SK-N-SH (cell line): Measurements from ENCODE around the gene PDGFC.

Source experiments
- CTCF ChIP-seq: fragments of 200-600 bp; sonication (generic); IDR thresholded peaks from 2 replicates; pipeline ENCODE4 v1.6.1; 2017; ENCODE audit warnings: antibody characterized with exemption, mild to moderate bottlenecking, moderate library complexity
- EZH2phosphoT487 ChIP-seq: fragments of 200-600 bp; sonication (generic); IDR thresholded peaks from 2 replicates; pipeline ENCODE4 v1.6.1; 2017; ENCODE audit warnings: low read depth, mixed run types, mild to moderate bottlenecking, antibody characterized with exemption, moderate library complexity, borderline replicate concordance
- FOSL2 ChIP-seq: IDR thresholded peaks from 2 replicates; pipeline ENCODE4 v1.4.0; 2012; ENCODE audit warnings: low read depth, mild to moderate bottlenecking, moderate library complexity, borderline replicate concordance
- FOXM1 ChIP-seq: IDR thresholded peaks from 2 replicates; pipeline ENCODE4 v1.4.0; 2012; ENCODE audit warnings: low read depth, mild to moderate bottlenecking
- NFIC ChIP-seq: IDR thresholded peaks from 2 replicates; pipeline ENCODE4 v1.4.0; 2012; ENCODE audit warnings: borderline replicate concordance
- POLR2AphosphoS5 ChIP-seq: IDR thresholded peaks from 2 replicates; pipeline ENCODE4 v1.6.1; 2012; ENCODE audit warnings: low read depth, low read length
- TAF1 ChIP-seq: IDR thresholded peaks from 2 replicates; pipeline ENCODE4 v1.6.1; 2012; ENCODE audit warnings: low read depth, mild to moderate bottlenecking, low read length, moderate library complexity, borderline replicate concordance

GRCh38 chr4:156749426-156750403, 221.9 kb downstream of the PDGFC start:
- TF ChIP-seq FOSL2: no peak
- no peak for TF ChIP-seq TAF1
- TF ChIP-seq POLR2AphosphoS5: no peak
- no peak for TF ChIP-seq CTCF
- TF ChIP-seq FOXM1: no peak
- no peak for TF ChIP-seq EZH2phosphoT487
- TF ChIP-seq NFIC: no peak
